GM21619 (cell line): ENCODE results near the gene SPTBN1.
A peak's percentile ranks its signal among the peaks of the same experiment; 100 is the strongest.

Experiments used
- ATAC-seq: cut with Tn5 transposase; IDR thresholded peaks from one replicate; pipeline ENCODE4 v1.9.1; 2021; ENCODE audit not compliant: unreplicated experiment

The SPTBN1 gene

DNA sequence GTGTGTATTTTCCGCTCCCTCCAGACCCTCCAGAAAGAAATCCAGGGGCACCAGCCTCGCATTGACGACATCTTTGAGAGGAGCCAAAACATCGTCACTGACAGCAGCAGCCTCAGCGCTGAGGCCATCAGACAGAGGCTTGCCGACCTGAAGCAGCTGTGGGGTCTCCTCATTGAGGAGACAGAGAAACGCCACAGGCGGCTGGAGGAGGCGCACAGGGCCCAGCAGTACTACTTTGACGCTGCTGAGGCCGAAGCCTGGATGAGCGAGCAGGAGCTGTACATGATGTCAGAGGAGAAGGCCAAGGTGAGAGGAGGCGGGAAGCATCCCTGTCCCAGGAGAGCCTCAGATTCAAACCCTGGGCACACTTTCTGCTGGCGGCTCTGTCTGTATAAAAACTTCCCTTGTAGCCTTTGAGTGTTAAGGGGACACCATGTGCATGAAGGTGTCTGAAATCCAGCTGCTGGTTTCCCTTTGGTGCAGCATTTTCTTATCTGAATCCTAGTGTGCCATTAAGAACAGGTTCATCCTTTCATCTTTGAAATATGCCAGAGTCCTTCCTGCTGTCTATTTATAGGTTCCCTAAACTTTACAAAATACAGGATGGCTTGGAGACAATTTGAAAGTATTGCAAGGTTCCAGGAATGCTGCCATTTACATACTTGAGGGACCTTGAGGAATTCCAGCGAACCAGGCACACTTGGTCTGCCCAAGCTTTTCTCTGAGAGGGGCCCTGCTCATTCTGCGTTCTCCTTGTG lies 190.2 kb downstream of the SPTBN1 start:
- ATAC-seq, result no peak

DNA sequence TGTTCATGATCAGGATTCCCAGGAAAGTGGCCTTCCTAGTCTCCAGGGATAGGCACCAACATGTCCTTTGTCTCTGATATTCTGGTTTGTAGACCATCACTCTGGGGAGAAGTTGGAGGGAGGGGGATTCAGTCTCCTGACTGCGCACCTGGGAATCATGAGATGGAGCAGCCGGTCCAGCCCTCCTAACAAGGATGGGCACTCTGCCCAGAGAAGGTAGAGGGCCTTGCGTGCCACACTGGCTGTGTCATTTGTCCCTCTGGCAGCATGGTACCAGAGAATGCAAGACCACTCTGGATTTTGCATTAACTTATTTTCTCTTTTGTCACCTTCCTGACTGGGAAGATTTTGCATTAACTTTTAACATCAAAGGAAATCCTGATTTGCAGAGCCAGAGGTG lies 192.1 kb downstream of the SPTBN1 start:
- ATAC-seq, result no peak

DNA sequence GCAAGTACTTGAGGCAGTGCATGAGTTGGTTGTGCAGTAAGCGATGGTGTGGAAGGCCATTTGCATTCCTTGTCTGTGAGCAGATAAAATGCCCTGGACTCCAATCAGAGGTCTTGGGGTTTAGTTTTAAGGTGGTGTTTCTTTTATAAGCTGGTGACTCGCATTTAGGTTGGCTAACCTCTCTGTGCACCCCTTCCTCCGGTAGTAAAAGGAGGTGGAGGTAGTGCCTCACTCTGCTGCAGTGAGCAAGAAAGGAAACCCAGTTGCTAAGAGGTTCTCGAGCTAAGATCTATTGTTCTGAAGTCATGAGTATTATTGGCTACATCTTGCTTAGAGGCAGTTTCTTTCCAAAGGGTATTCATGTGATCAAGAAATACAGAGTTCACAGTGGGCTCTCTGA lies 193.1 kb downstream of the SPTBN1 start:
- ATAC-seq, result no peak

DNA sequence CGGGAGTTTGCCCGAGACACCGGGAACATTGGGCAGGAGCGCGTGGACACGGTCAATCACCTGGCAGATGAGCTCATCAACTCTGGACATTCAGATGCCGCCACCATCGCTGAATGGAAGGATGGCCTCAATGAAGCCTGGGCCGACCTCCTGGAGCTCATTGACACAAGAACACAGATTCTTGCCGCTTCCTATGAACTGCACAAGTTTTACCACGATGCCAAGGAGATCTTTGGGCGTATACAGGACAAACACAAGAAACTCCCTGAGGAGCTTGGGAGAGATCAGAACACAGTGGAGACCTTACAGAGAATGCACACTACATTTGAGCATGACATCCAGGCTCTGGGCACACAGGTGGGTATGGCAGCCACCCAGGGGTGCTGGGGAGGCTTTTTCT lies 193.5 kb downstream of the SPTBN1 start:
- ATAC-seq, result no peak

DNA sequence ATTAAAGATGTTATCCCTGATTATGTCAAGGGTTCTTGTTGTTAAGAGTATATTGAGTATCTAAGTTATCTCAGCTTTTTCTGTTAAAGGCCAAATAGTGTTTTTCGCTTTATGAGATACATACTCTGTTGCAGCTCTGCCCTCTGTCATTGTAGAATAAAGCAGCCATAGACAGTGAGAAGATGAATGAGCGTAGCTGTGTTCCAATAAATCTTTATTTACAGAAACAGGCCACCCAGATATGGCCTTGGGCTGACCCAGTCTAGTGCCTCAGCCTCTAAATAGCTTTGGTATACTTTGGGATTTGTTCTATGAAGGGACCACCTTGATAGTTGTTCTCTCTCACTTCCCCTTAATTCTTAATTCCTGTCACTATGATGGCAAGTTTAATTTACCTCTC lies 194.5 kb downstream of the SPTBN1 start:
- no peak for ATAC-seq

DNA sequence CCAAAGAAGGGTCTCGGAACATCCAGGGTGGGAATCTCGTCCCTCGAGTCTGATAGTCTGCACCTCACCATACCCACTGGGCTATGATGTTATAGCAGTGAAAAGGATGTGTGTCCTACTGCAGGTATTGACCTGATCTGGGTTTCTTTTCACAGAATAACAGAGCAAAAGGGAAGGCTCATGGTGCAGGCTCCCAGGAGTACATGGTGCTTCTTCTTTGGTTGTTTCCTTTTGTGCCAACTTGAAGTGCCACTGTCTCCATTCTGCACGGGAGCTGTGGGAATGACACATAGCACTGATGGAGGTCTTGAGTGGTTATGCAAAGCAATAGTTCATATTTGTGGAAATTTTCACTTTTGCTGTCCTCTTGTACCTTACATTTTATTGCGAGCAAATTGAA lies 195.2 kb downstream of the SPTBN1 start:
- ATAC-seq, result no peak

DNA sequence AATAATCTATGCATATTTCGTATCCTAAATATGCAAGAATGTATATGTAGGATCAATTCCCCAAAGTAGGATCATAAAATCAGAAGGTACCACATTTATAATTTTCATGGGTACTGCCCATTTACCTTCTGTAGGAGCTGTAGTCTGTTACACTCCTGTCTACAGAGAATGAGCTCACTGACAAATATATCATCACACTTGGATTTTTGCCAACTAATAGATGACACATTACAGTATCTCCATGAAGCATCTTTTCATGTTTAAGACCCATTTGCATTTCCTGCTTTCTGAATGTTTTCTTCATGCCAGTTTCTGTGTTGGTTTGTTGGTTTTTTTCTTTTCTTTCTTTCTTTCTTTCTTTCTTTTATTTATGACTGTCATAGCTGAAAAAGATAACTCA lies 196.4 kb downstream of the SPTBN1 start:
- ATAC-seq, result peak; percentile 93

DNA sequence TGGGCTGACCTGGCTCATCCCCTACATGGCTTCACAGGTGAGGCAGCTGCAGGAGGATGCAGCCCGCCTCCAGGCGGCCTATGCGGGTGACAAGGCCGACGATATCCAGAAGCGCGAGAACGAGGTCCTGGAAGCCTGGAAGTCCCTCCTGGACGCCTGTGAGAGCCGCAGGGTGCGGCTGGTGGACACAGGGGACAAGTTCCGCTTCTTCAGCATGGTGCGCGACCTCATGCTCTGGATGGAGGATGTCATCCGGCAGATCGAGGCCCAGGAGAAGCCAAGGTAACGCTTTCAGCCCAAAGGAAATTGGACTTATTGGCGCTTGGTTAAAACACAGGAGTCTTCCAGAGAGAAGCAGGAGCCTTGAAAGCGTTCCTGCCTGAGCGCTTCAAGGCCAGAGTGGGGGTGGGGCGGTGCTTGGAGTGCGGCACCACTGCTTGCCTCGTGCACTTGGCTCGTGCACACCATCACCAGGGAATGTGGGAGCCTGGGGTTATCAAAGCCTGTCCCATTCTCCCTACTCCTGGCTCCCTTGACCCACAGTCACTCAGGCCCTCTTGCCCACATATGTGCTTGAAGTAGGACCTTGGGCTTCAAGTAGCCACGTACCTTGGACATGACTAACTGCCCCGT lies 197.6 kb downstream of the SPTBN1 start:
- no peak for ATAC-seq

DNA sequence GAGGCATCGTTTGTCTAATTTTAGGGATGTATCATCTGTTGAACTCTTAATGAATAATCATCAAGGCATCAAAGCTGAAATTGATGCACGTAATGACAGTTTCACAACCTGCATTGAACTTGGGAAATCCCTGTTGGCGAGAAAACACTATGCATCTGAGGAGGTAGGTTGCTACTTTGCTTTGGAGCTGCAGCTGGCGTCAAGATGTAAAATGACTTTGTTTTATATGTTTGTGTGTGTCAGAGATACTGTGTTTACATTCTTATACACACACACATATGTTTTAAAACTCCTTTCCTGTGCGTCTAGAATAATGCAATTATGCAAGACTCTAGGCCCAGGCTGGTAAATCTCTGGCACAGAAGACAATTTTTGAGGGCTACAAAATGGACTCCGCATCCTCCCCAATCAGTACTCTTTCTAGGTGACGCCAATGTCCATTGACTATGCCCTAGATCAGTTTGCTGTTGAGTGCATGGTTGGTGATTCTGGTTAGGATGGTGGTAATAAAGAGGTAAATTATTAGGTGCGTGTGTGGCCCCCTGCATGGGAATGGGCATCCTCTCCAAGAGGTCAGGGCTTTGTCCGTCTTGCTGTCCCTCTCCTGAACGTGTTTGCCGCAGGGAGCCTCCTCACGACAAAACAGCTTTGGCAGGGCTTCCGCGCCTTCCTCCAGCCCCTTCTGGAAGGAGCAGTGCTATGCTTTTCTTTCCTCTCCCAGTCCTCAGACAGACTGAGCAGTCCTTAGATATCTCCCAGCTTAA lies 199.1 kb downstream of the SPTBN1 start:
- no peak for ATAC-seq

DNA sequence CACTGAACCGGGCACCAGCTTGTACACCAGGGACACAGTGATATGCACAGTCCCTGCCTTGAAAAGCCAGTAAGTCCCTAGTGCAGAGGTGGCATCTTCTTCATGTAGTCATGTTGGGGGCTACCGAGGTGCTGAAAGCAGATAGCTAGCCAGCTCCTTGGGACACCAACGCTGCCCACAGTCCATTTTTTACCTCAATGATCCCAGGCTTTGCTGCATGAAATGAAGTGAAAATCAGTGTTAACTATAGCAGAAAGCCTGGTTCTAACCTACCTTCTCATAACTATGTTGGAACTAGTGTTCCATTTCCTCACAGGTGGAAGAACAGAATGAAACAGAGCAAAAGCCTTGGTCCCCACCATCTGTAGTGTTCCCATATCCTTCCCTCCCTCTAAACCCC lies 200.7 kb downstream of the SPTBN1 start:
- no peak for ATAC-seq

DNA sequence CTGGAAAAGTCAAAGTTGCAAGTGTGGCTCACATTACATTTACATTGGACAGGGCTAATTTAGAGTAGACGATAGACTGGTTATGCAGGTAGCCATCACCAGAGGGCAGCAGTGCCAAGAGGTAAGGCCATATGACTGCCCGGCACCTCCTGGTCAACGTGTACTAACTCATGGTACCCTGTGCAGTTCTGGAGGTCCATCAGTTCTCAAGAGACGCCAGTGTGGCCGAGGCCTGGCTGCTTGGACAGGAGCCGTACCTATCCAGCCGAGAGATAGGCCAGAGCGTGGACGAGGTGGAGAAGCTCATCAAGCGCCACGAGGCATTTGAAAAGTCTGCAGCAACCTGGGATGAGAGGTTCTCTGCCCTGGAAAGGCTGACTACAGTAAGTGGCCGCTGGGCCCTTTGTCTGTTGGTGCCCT lies 201.5 kb downstream of the SPTBN1 start:
- ATAC-seq, result no peak

DNA sequence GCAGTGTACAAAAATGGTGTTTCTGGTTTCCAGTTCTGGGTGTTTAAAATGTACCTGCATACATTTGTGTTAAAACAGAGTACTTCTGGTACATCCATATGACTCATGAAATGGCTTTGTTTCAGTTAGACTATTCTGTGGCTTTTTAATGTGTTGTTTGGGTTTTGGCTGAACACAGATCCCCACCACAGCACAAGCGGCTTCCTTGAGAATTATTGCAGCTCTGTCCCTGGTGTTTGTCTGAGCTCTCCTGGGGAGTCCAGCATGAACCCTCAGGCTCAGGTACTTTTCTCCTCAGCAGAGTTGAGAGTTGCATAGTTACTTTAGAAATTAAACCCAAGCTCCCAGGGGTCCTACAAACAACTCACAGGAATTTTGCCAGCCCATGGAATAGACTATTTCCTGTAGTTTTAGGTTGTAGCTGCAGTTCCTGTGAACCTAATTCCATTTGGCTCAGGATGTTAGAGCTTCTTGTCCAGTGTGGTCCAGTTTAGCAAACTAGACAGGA lies 202.5 kb downstream of the SPTBN1 start:
- no peak for ATAC-seq

DNA sequence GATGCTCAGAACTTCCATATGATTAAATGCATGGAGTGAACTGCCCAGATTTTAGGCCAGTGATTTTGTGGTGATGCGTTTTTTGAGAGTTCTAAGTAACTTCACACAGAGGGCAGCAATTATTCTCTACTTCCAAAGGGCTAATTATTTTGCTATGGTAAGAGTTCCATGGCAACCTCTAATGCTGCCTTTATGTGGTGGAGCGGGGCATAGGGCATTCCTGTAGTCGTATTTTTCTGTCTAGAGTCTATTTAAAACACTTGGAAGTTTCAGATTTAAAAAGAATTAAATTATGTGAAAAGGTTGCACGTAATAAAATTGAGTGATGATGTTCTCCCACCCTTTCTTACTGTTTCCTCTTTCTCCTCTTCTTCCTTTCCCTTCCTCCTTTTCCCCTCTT lies 203.4 kb downstream of the SPTBN1 start:
- no peak for ATAC-seq

DNA sequence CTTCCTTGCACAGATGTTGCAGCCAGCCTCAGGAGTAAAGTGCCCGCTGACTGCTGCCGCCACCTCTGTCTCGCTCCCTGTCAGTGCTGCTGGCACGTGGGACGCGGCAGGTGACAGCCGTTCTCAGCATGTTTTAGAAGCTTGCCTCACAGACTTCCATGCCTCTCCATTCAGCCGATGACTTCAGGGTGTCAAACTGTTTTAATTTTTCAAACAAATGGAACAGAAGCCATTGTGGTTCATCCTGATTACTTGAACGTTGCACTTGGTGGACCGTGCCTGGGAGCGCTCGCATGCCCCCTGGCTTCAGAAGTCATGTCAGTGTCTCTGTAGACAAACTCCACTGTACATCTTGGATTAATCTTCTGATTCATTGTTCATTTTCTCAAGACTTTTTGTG lies 204.6 kb downstream of the SPTBN1 start:
- no peak for ATAC-seq

DNA sequence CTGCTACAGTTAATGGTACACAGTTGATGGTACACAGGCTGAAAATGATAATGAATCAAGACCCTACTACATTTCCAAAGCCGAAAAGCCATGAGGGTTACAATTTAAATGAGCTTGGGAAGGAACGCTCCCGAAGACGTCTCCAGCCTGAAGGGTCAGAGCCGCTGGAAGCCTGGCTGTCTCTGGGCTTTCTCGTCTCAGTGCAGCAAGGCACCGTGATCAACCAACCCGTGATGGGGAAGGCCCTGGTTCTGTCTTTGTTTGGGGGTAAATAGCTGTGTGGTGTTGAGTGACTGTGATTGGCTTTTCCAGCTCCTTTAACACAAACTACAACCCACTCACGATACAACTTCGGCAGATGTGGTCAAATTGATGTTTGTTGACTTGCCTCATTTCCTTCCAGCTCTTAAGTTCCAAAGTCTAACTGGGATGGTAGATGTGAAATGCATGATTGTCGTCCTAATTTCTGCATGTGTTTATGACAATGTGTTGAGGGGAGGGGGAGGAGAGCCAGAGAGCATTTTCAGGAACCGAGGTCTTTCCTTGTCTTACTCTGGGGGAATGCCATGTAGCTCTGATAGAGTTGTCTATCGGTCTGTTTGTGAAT lies 207.4 kb downstream of the SPTBN1 start:
- no peak for ATAC-seq

DNA sequence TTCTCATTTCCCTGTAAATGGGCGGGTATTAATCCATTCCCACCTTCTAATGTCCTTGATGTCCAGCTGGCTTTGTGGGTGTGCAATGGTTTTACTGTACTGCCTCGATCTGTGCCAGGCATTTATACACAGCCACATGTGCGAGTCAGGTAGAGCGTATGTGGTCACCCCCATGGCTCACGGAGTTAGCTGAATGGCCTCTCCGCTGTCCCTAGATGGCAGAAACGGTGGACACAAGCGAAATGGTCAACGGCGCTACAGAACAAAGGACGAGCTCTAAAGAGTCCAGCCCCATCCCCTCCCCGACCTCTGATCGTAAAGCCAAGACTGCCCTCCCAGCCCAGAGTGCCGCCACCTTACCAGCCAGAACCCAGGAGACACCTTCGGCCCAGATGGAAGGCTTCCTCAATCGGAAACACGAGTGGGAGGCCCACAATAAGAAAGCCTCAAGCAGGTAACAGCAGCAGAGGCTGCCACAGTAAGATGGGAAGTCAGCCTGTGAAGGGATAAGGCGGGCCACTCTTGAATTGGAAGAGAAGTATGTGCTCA lies 208.2 kb downstream of the SPTBN1 start:
- ATAC-seq, result no peak

DNA sequence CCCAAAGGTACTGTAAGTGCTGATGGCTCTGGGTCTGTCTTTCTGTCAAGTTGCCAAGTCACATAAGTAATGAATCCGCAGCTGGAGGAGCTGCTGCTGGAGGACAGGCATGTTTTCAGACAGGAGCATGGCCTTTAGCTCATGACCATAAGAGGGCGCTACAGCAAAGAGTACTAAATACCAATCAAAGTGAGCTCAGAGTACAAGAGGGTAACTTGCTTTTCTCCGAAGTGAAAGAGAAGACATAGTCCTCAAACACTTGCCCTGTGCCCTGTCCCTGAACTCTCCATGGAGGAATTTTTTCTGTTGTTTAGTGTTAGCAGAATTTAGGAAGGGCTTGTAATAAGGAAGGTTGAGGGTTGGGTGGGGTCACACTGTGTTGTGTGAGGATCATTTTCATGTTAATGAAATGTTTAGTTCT lies 209.3 kb downstream of the SPTBN1 start:
- no peak for ATAC-seq

DNA sequence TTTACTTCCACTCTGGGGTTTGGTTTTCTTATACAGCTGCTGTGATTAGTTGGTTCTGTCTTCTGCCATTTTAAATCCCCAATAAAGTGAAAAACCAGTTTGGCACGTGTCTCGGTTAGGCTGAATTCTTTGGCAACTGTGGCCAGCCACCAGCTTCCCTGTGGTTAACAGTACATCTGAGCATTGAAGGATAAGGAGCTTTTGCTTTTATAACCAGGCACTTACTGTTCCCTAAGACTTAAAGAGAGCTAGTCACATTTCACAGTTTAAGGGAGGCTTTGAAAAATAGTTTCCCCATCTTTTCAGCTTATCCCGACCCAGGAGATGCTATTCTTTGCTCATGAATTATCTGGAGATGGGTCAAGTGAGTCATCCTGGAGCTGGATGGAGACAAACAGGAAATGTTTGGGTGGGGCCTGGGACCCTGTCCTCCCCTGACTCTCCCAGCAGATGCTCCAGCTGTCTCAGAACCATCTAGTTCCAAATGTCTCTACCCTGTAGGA lies 210.1 kb downstream of the SPTBN1 start:
- no peak for ATAC-seq

DNA sequence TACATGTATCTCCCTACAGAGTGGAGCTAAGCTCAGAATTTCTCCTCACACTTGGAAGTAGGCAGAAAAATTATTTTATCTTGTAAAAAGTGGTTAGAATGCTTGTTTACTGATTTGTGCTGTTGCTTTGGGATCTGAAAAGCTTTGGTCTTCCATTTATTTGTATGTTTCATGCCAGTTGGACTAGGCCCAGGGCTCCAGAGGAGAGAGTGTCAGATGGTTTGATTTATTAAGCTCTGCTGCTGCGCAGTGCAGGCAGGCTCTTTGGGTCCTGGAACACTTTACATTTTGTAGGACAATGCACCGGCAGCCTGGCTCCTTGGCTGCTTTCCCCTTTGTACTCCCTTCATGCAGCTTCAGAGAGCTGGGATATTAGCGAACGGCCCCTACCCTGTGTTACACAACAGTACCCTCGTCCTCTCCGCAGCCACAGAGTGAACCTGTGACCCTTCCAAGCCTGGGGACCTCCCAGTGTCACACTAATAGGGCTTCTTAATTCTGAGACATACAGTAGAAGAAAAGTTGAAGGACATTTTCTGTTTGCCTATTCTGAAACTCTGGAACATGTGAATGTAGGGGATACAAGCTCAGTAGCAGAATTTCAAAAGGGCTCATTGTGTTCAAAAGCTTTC lies 210.6 kb downstream of the SPTBN1 start:
- no peak for ATAC-seq

DNA sequence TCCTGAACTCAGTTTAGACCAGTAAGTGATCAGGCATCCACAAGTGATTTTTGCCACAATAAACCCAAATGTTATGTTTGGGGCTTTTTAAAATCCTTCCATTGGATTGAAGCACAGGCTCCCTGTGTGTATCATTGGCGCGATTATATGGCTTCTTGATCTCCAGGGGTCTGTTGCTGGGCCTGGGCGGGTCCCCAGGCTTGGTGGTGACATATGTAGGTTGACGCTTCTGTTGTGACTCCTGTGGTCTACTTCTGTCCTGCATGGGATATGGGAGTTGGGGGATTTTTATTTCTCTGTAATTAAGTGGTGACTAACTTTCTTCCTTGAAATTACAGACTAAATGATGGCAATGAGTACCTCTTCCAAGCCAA lies 211.1 kb downstream of the SPTBN1 start:
- no peak for ATAC-seq
